Measurements from ENCODE around the gene CCR8. TPM values are rescaled to one million over a fixed set of nuclear protein-coding genes. Genes with fewer than 3 reads are reported as not detected.
"Not testable (repeated sequence)": the region's sequence is repeated elsewhere in the genome, so short reads cannot be mapped to it uniquely, and the experiment has no call there.

Gene CCR8
- total RNA-seq, 1 experiment from 2014 or later, result not detected

DNA sequence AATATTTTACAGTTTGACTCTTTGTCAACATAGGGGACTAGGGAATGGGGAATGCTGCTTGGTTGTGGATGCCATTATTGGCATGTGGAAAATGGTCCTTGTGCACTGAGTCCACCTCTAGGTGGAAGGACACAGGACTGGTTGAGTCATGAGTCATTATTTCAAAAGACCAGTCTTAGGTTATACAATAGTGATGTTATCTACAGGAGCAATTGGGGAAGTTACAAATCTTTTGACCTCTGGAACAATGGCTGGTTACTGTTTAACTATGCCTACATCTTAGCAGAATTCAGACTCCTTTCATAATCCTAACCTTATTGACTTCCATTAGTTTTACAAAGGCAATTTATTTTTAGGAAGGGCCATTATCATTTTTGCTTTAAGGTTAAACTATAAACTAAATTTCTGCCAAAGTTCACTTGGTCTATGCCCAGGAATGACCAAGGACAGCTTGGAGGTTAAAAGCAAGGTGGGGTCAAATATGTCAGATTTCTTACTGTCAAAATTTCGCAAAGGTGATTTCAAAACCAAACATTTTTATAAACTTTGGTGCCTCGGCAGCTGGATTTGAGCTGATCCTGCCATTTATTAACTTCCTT lies 11.8 kb upstream of the CCR8 start:
- intact Hi-C loops (cut with micrococcal nuclease; ENCODE audit: unreplicated experiment), result no loop called here
- no peaks in the 10 kb centered on the region for H4K20me1 ChIP-seq (ENCODE audit: insufficient read depth)
- H3K9me2 ChIP-seq (ENCODE audit: insufficient read depth), result no peaks in the 10 kb centered on the region
- no peak overlapping the region for H3K4me2 ChIP-seq
- no peak overlapping the region for H3K27ac ChIP-seq
- no peaks in the 10 kb centered on the region for H3F3A ChIP-seq (ENCODE audit: insufficient read depth, low read depth)
- TF ChIP-seq CTCF (conservative IDR thresholded peaks at IDR 0.05), result no peak
- TF ChIP-seq EZH2 (IDR thresholded peaks at IDR 0.05; ENCODE audit: low read depth), result no peak
- BruUV-seq (replicated peaks), result no TSS peak
- ChIA-PET CTCF (no interaction called here), POLR2A (ENCODE audit: unreplicated experiment) (interaction anchor here (0.6 kb wide), 1 partner anchor 305 kb away, joined by 7 read pairs; no protein-coding TSS in a partner anchor)
- H3K79me2 ChIP-seq (ENCODE audit: low read depth), result no peaks in the 10 kb centered on the region
- no peaks in the 10 kb centered on the region for H3K27me3 ChIP-seq (ENCODE audit: insufficient read depth, low read depth)
- DNase-seq, result peak in 1 of 2 experiments; percentile 38
- H3K36me3 ChIP-seq (ENCODE audit: low read depth), result no peaks in the 10 kb centered on the region
- H3K9me3 ChIP-seq (ENCODE audit: insufficient read depth, low read depth), result no peaks in the 10 kb centered on the region
- no peak overlapping the region for H2AFZ ChIP-seq
- no peak overlapping the region for H3K4me3 ChIP-seq
- no peaks in the 10 kb centered on the region for H3K4me1 ChIP-seq (replicated peaks; ENCODE audit: insufficient read depth)

GRCh38 chr3:39318301-39318700 lies 11.2 kb upstream of the CCR8 start:
- TF ChIP-seq CTCF (conservative IDR thresholded peaks at IDR 0.05) (no peak), EZH2 (IDR thresholded peaks at IDR 0.05; ENCODE audit: low read depth) (no peak)
- ChIA-PET CTCF (no interaction called here), POLR2A (ENCODE audit: unreplicated experiment) (no interaction called here)
- Histone ChIP-seq H3K36me3 (ENCODE audit: low read depth) (no peaks in the 10 kb centered on the region), H3K79me2 (ENCODE audit: low read depth) (no peaks in the 10 kb centered on the region), H3K4me3 (no peak overlapping the region), H3K4me2 (no peak overlapping the region), H3K9me3 (ENCODE audit: insufficient read depth, low read depth) (no peaks in the 10 kb centered on the region), H3K9me2 (ENCODE audit: insufficient read depth) (no peaks in the 10 kb centered on the region), H4K20me1 (ENCODE audit: insufficient read depth) (no peaks in the 10 kb centered on the region), H3F3A (ENCODE audit: insufficient read depth, low read depth) (no peaks in the 10 kb centered on the region), H2AFZ (no peak overlapping the region), H3K27me3 (ENCODE audit: insufficient read depth, low read depth) (no peaks in the 10 kb centered on the region), H3K4me1 (replicated peaks; ENCODE audit: insufficient read depth) (no peaks in the 10 kb centered on the region), H3K27ac (no peak overlapping the region)
- intact Hi-C loops (cut with micrococcal nuclease; ENCODE audit: unreplicated experiment), result no loop called here
- no TSS peak for BruUV-seq (replicated peaks)
- DNase-seq, result no peak

DNA sequence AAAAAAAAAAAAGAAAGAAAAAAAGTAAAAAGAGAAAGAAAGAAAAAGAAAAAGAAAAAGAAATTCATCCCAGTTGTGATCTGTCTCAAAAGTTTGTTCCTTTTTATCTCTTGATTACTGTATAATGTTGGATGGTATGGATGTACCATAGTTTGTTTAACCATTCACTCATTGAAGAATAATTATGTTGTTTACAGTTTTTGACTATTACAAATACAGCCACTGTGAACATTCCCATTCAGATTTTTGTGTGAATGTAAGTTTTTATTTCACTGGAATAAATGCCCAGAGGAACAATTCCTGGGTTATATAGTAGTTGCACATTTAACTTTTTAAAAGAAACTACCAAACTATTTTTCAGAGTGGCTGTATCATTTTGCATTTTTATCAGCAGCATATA lies 10.3 kb upstream of the CCR8 start:
- ChIA-PET POLR2A (ENCODE audit: unreplicated experiment) (interaction anchor here (0.7 kb wide), 1 partner anchor 282 kb away, joined by 5 read pairs; no protein-coding TSS in a partner anchor), CTCF (no interaction called here)
- Histone ChIP-seq H3K4me1 (replicated peaks; ENCODE audit: insufficient read depth) (no peaks in the 10 kb centered on the region), H4K20me1 (ENCODE audit: insufficient read depth) (no peaks in the 10 kb centered on the region), H3K4me3 (no peak overlapping the region), H3K27me3 (ENCODE audit: insufficient read depth, low read depth) (no peaks in the 10 kb centered on the region), H3K27ac (no peak overlapping the region), H3K9me2 (ENCODE audit: insufficient read depth) (no peaks in the 10 kb centered on the region), H3K9me3 (ENCODE audit: insufficient read depth, low read depth) (no peaks in the 10 kb centered on the region), H3K79me2 (ENCODE audit: low read depth) (no peaks in the 10 kb centered on the region), H2AFZ (no peak overlapping the region), H3F3A (ENCODE audit: insufficient read depth, low read depth) (no peaks in the 10 kb centered on the region), H3K4me2 (no peak overlapping the region), H3K36me3 (ENCODE audit: low read depth) (no peaks in the 10 kb centered on the region)
- TF ChIP-seq CTCF (conservative IDR thresholded peaks at IDR 0.05), result no peak
- TF ChIP-seq EZH2 (IDR thresholded peaks at IDR 0.05; ENCODE audit: low read depth), result no peak
- no TSS peak for BruUV-seq (replicated peaks)
- DNase-seq, result no peak
- intact Hi-C loops (cut with micrococcal nuclease; ENCODE audit: unreplicated experiment), result no loop called here

GRCh38 chr3:39321574-39321983 lies 7.9 kb upstream of the CCR8 start:
- H3K9me2 ChIP-seq (ENCODE audit: insufficient read depth); H3K4me2 ChIP-seq; H3K4me1 ChIP-seq (replicated peaks; ENCODE audit: insufficient read depth); H4K20me1 ChIP-seq (ENCODE audit: insufficient read depth); H3K79me2 ChIP-seq (ENCODE audit: low read depth); H3K36me3 ChIP-seq (ENCODE audit: low read depth); BruUV-seq (replicated peaks); intact Hi-C loops (cut with micrococcal nuclease; ENCODE audit: unreplicated experiment); H3K27me3 ChIP-seq (ENCODE audit: insufficient read depth, low read depth); DNase-seq; CTCF ChIA-PET; POLR2A ChIA-PET (ENCODE audit: unreplicated experiment); H3F3A ChIP-seq (ENCODE audit: insufficient read depth, low read depth); H3K27ac ChIP-seq; H2AFZ ChIP-seq; H3K9me3 ChIP-seq (ENCODE audit: insufficient read depth, low read depth); H3K4me3 ChIP-seq: not testable (repeated sequence)

- H3K4me1 ChIP-seq (replicated peaks; ENCODE audit: insufficient read depth); H3K9me2 ChIP-seq (ENCODE audit: insufficient read depth); H3K4me3 ChIP-seq; intact Hi-C loops (cut with micrococcal nuclease; ENCODE audit: unreplicated experiment); H3K36me3 ChIP-seq (ENCODE audit: low read depth); H3K27me3 ChIP-seq (ENCODE audit: insufficient read depth, low read depth); H3K79me2 ChIP-seq (ENCODE audit: low read depth); H3K9me3 ChIP-seq (ENCODE audit: insufficient read depth, low read depth); BruUV-seq (replicated peaks); H4K20me1 ChIP-seq (ENCODE audit: insufficient read depth); H2AFZ ChIP-seq; H3K27ac ChIP-seq; CTCF ChIA-PET; DNase-seq; H3F3A ChIP-seq (ENCODE audit: insufficient read depth, low read depth); H3K4me2 ChIP-seq; POLR2A ChIA-PET (ENCODE audit: unreplicated experiment): not testable (repeated sequence)
These were observed 7.2 kb upstream of the CCR8 start for GRCh38 chr3:39322209-39322715.

Measured in PC-9 (cell line).